NT2/D1 (cell line): ENCODE data around the gene CCDC188.

ENCODE experiments used
- DNase-seq: peaks from one replicate; pipeline ENCODE4 v3.0.0-alpha.2; 2011; ENCODE audit warnings: low read depth, low spot score
- H3K27me3 ChIP-seq: 2 replicates; pipeline ENCODE4 v1.6.0; 2011; ENCODE audit warnings: mild to moderate bottlenecking; ENCODE audit not compliant: insufficient read length, insufficient read depth
- H3K36me3 ChIP-seq: 2 replicates; pipeline ENCODE4 v1.6.1; 2011; ENCODE audit warnings: mild to moderate bottlenecking, low read length, mixed read lengths; ENCODE audit not compliant: insufficient read depth, insufficient read length
- H3K4me1 ChIP-seq: 2 replicates; pipeline ENCODE4 v1.5.1; 2011; ENCODE audit not compliant: insufficient read depth, insufficient read length
- H3K4me3 ChIP-seq: 2 replicates; pipeline ENCODE4 v1.5.1; 2011; ENCODE audit warnings: low read depth; ENCODE audit not compliant: insufficient read length
- H3K9ac ChIP-seq: 2 replicates; pipeline ENCODE4 v1.6.0; 2011; ENCODE audit warnings: low read depth; ENCODE audit not compliant: insufficient read length
- H3K9me3 ChIP-seq: 2 replicates; pipeline ENCODE4 v1.5.1; 2011; ENCODE audit warnings: mild to moderate bottlenecking, low read length; ENCODE audit not compliant: insufficient read depth
- SUZ12 ChIP-seq: IDR thresholded peaks from 2 replicates; pipeline ENCODE4 v1.6.1; 2011; ENCODE audit not compliant: insufficient read length, insufficient read depth; ENCODE audit errors: extremely low read depth
- YY1 ChIP-seq: IDR thresholded peaks from 2 replicates; pipeline ENCODE4 v1.6.1; 2011; ENCODE audit not compliant: insufficient read length, insufficient read depth
- ZNF274 ChIP-seq: IDR thresholded peaks from 2 replicates; pipeline ENCODE4 v1.6.1; 2011; ENCODE audit warnings: mild to moderate bottlenecking, low read depth, low read length

The CCDC188 gene

DNA sequence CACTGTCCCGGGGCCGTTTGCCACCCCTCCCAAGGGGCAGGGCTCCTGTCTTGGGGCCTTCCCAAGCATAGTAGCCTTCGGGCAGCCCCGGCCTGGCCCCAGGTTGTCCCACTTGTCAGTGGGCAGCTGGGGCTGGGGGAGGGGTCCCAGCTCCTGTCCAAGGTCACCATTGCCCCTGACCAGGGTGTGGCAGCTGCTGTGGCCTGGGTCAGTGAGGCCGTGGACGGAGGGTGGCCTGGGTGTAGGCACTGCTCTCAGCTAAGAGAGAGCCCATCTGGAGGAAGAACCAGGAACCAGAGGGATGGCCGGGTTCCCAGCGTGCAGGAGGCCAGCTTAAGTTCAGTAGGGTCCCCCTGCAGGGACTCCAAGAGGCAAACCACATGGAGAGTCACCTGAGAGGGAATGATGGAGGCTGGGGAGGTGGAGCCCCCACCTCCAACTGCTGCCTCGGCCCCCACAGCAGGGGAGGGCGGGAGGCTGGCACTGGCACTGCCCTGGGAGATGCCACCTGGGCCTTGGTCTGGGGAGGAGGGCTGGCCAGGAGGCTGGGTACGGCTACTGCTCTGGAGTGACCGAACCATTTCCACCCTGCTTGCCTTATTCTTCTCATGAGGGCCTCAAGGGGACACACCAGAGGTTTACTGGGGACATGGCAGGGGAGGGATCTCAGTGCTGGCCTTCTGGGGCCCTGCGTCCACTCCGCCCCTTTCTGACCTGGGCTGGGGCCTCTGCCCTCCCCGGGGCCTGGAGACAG is 6.8 kb upstream of the CCDC188 start:
- Histone ChIP-seq H3K9me3 (no peaks in the 10 kb centered on the region), H3K9ac (no peak overlapping the region), H3K27me3 (no peaks in the 10 kb centered on the region), H3K4me1 (peaks cover 9% of the 10 kb centered on the region), H3K4me3 (no peak overlapping the region), H3K36me3 (no peaks in the 10 kb centered on the region)
- TF ChIP-seq ZNF274 (no peak), YY1 (no peak), SUZ12 (no peak)
- no peak for DNase-seq

DNA sequence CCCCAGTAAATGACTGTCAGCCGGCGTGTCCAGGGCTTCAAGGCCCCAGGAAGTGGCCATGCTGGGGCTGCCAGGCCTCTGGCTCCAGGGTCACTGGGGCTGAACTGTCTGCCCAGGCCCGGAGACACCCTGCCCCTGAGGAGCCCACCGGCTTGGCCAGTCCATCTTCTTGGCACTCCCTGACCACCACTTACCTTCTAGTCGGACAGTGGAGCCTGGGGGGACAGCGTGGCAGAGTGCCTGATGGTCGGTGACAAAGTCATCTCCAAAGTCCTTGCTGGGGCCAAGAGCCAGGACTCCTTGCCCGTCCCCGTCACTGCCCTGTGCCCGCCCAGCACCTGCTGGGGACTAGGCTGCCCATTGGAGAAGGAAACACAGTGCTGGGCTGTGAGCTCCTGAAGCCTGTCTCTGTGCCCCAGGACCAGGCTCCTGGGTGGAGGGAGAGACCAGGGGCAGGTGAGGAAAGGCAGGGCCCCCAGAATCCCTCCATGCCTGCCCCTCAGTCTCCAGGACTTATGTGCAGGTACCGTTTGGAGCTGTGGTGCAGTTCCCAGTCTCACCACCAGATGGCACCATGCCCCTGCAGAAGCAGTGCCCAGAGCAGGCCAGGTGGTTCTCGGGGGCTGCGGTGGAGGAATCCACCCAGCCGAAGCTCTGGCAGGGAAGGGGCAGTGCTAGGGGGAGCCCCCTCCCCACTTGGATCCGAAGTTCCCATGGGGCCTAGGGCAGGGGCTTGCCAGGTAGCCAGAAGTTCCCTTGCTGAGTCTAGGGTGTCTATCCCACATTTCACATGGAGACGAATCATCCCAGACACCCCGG is 6.0 kb upstream of the CCDC188 start:
- H3K4me3 ChIP-seq, result no peak overlapping the region
- TF ChIP-seq ZNF274, result no peak
- TF ChIP-seq YY1, result no peak
- no peak for TF ChIP-seq SUZ12
- no peaks in the 10 kb centered on the region for H3K27me3 ChIP-seq
- DNase-seq, result peak; percentile 63
- no peak overlapping the region for H3K9ac ChIP-seq
- H3K4me1 ChIP-seq, result peaks cover 9% of the 10 kb centered on the region
- no peaks in the 10 kb centered on the region for H3K36me3 ChIP-seq
- no peaks in the 10 kb centered on the region for H3K9me3 ChIP-seq

DNA sequence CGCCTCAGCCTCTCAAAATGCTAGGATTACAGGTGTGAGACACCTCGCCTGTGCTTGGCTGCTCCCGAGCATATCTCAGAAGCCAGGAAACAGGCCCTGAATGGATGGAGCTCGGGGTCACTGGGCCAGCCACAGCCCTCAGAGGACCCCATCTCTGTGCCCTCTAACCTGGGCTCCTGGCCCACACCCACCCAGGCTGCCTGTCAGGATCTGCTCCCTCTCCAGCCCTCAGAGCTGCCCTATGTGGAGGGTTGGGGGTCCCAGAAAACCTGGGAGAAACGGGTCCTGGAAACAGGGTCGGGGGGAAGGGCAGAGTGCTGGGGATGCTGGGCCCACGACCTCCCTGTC is 5.2 kb upstream of the CCDC188 start:
- Histone ChIP-seq H3K4me1 (peaks cover 9% of the 10 kb centered on the region), H3K27me3 (no peaks in the 10 kb centered on the region), H3K9me3 (no peaks in the 10 kb centered on the region), H3K36me3 (no peaks in the 10 kb centered on the region), H3K9ac (no peak overlapping the region), H3K4me3 (no peak overlapping the region)
- DNase-seq, result no peak
- TF ChIP-seq ZNF274 (no peak), YY1 (no peak), SUZ12 (no peak)

DNA sequence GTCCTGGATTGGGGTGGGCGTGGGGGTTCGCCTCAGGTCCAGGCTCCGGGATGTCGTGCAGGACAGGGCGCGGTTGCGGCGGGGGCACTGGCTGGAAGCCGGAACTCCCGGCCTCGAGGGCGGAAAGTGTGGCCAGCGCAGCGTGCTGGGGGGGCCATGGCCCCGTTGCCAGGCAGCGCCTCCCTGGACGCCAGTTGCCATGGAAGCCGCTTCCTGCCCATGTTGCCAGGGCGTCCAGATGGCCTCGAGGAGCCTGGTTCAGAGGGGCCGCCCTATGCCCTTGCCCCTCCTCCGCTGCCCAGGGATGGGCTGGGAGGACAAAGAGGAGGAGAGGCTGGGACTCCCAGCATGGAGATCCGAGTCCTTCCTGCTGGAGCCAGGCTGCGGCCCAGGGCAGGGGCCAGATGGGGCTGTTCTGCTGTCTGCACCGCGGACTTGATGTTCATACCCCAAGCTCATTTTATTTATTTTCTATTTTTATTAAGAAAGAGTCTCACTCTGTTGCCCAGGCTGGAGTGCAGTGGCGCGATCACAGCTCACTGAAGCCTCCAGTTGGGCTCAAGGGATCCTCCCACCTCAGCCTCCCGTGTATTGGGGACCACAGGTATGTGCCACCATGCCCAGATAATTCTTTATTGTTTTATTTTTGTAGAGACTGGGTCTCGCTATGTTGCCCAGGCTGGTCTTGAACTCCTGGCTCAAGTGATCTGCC is 4.6 kb upstream of the CCDC188 start:
- no peak overlapping the region for H3K9ac ChIP-seq
- DNase-seq, result no peak
- TF ChIP-seq SUZ12 (no peak), YY1 (no peak), ZNF274 (no peak)
- H3K4me1 ChIP-seq, result peaks cover 9% of the 10 kb centered on the region
- no peak overlapping the region for H3K4me3 ChIP-seq
- no peaks in the 10 kb centered on the region for H3K9me3 ChIP-seq
- H3K36me3 ChIP-seq, result no peaks in the 10 kb centered on the region
- H3K27me3 ChIP-seq, result no peaks in the 10 kb centered on the region

DNA sequence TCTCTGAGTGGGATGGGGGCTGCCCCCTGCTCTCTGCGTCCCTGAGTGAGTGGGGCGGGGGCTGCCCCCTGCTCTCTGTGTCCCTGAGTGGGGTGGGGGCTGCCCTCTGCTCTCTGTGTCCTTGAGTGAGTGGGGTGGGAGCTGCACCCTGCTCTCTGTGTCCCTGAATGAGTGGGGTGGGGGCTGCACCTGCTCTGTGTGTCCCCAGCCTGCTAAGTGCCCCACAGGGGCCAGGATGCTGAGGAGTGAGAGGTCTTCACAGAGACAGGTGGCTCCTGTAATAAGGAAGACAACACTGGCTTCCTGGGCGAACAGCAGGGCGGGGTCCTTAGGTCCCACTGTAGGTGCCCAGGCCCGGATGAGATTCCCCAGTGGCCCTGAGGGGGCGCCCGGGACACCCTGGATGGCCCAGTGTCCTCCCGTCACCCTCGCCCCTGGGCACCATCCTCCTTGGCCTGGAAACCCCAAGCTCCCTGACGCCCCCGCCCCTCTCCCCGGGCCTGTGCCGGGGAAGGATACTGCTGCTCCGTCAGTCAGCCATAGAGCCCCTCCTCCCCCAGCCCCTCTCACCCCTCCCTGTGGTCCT is 3.8 kb upstream of the CCDC188 start:
- Histone ChIP-seq H3K4me1 (peaks cover 9% of the 10 kb centered on the region), H3K4me3 (no peak overlapping the region), H3K27me3 (no peaks in the 10 kb centered on the region), H3K9me3 (no peaks in the 10 kb centered on the region), H3K9ac (no peak overlapping the region), H3K36me3 (no peaks in the 10 kb centered on the region)
- TF ChIP-seq ZNF274, result no peak
- no peak for DNase-seq

DNA sequence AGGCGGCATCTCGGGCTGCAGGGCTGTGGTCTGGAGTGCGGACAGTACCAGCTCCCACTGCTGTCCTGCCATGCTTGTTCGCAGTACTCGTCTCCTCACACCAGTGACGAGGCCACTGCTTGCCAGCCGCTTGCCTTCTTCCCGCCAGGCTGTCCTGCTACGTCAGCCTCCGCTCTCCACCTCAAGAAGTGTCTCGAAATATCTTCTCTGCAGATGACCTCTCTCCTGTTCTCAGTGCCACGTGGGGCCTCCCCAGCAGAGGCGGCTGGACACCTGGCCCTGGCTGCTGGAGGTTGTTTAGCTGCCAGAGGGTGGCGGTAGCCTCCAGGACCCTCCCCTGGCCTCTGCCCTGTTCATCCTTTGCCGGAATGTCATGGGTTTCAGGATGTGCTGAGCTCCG is 3.1 kb upstream of the CCDC188 start:
- Histone ChIP-seq H3K4me3 (no peak overlapping the region), H3K4me1 (peaks cover 9% of the 10 kb centered on the region), H3K27me3 (no peaks in the 10 kb centered on the region), H3K9ac (no peak overlapping the region), H3K9me3 (no peaks in the 10 kb centered on the region), H3K36me3 (no peaks in the 10 kb centered on the region)
- DNase-seq, result no peak
- TF ChIP-seq YY1 (no peak), ZNF274 (no peak), SUZ12 (no peak)

DNA sequence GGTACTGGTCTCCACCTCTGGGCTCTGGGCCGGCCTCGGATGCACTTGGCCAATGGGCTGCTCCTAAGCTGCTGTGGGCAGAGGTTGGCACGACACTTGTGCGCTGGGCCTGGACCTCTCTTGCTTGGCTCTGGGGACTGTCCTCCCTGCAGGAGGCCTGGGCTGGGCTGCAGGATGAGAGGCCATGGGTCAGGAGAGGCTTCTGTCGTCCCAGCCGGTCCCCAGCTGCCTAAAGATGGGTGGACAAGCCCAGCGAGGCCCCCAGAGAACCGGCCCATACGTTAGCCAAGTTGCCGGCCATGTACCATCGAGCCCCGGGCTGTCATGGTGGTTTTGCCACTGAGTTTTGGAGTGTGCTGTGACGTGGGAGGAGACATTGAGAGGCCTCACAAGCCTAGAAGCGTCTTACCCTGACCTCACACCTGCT is 1.6 kb upstream of the CCDC188 start:
- Histone ChIP-seq H3K27me3 (no peaks in the 10 kb centered on the region), H3K4me3 (no peak overlapping the region), H3K4me1 (peaks cover 7% of the 10 kb centered on the region), H3K9ac (no peak overlapping the region), H3K36me3 (no peaks in the 10 kb centered on the region), H3K9me3 (no peaks in the 10 kb centered on the region)
- DNase-seq, result no peak
- TF ChIP-seq ZNF274 (no peak), SUZ12 (no peak), YY1 (no peak)
